H1 (cell line): ENCODE results near the gene ZC3H8. TPM values are rescaled to one million over a fixed set of nuclear protein-coding genes. Genes with fewer than 3 reads are reported as not detected.

Source experiments
- CTCF ChIA-PET: fragments of 300-600 bp; sonication (Branson Sonifier 250); formaldehyde crosslinking; loops from one replicate; lab custom pipeline; 2021; ENCODE audit not compliant: partially characterized antibody; lab: Charles Lee
- POLR2A ChIA-PET: fragments of 300-600 bp; sonication (Branson Sonifier 250); formaldehyde crosslinking; loops from one replicate; lab custom pipeline; 2021; ENCODE audit warnings: inconsistent platforms; ENCODE audit not compliant: partially characterized antibody; lab: Charles Lee
- DNase-seq, 2 experiments: peaks; one replicate each; pipeline versions ENCODE4 v3.0.0 to v3.0.0-alpha.2; 2010 to 2022; ENCODE audit warnings: low spot score in 2 of 2, low read depth in 1 of 2, mixed read lengths in 1 of 2
- FAIRE-seq: peaks from 2 replicates; lab custom pipeline; 2011; peaks lifted over from hg19 to GRCh38; lab: Jason Lieb, UNC
- H2AFZ ChIP-seq: 2 replicates; pipeline ENCODE4 v1.8.1; 2012; ENCODE audit warnings: low read length, inconsistent platforms
- H2AK5ac ChIP-seq: 2 replicates; pipeline ENCODE4 v1.6.1; 2013; ENCODE audit warnings: low read depth, low read length
- H2BK120ac ChIP-seq: replicated peaks from 2 replicates; pipeline ENCODE3; 2013; ENCODE audit warnings: low read depth, low read length, inconsistent platforms
- H2BK12ac ChIP-seq: 2 replicates; pipeline ENCODE4 v1.6.1; 2013; ENCODE audit warnings: low read depth, low read length
- H2BK15ac ChIP-seq: 2 replicates; pipeline ENCODE4 v1.6.1; 2013; ENCODE audit warnings: low read length
- H2BK20ac ChIP-seq: 2 replicates; pipeline ENCODE4 v1.6.1; 2013; ENCODE audit warnings: low read length
- H2BK5ac ChIP-seq: 2 replicates; pipeline ENCODE4 v1.6.1; 2013; ENCODE audit warnings: low read depth, low read length
- H3K14ac ChIP-seq: 2 replicates; pipeline ENCODE4 v1.6.1; 2013; ENCODE audit warnings: inconsistent platforms; ENCODE audit not compliant: insufficient read length
- H3K18ac ChIP-seq: 2 replicates; pipeline ENCODE4 v1.6.1; 2013; ENCODE audit warnings: low read length; ENCODE audit errors: extremely low read depth
- H3K23ac ChIP-seq: 2 replicates; pipeline ENCODE4 v1.6.1; 2013; ENCODE audit warnings: inconsistent platforms; ENCODE audit not compliant: insufficient read length
- H3K23me2 ChIP-seq: 2 replicates; pipeline ENCODE4 v1.6.1; 2013; ENCODE audit warnings: low read depth, low read length
- H3K27ac ChIP-seq: 2 replicates; pipeline ENCODE4 v1.6.1; 2011; ENCODE audit warnings: low read depth, low read length, inconsistent platforms
- H3K27me3 ChIP-seq, 4 experiments: replicated peaks in 1 of 4; 1 replicate in 1 of 4; 2 replicates in 3 of 4; pipeline versions ENCODE4 v1.6.1 to v1.8.1; 2011 to 2013; ENCODE audit warnings: low read length in 3 of 4, mild to moderate bottlenecking in 3 of 4, inconsistent platforms in 2 of 4, mixed read lengths in 2 of 4, moderate library complexity in 1 of 4; ENCODE audit not compliant: control insufficient read depth in 3 of 4, insufficient read depth in 3 of 4; ENCODE audit errors: extremely low read depth in 1 of 4
- H3K36me3 ChIP-seq, 4 experiments: 2 replicates each; pipeline versions ENCODE4 v1.6.1 to v1.8.1; 2011 to 2013; ENCODE audit warnings: mild to moderate bottlenecking in 4 of 4, low read length in 3 of 4, moderate library complexity in 2 of 4, control low read depth in 1 of 4, inconsistent platforms in 1 of 4; ENCODE audit not compliant: insufficient read depth in 4 of 4, control insufficient read depth in 2 of 4
- H3K4ac ChIP-seq: replicated peaks from 2 replicates; pipeline ENCODE3; 2013; ENCODE audit warnings: low read length, low read depth, mixed read lengths, inconsistent platforms; ENCODE audit not compliant: insufficient read length
- H3K4me1 ChIP-seq, 4 experiments: replicated peaks in 1 of 4; 1 replicate in 1 of 4; 2 replicates in 3 of 4; pipeline versions ENCODE4 v1.6.1 to v1.8.1; 2011 to 2013; ENCODE audit warnings: low read length in 3 of 4, inconsistent platforms in 2 of 4, mixed read lengths in 1 of 4; ENCODE audit not compliant: insufficient read depth in 4 of 4, control insufficient read depth in 3 of 4
- H3K4me2 ChIP-seq, 2 experiments: 2 replicates each; pipeline versions ENCODE4 v1.6.1 to v1.8.1; 2011 to 2013; ENCODE audit warnings: low read depth in 2 of 2, low read length in 2 of 2, control low read depth in 1 of 2, inconsistent platforms in 1 of 2, mild to moderate bottlenecking in 1 of 2; ENCODE audit not compliant: insufficient read depth in 1 of 2
- H3K4me3 ChIP-seq, 4 experiments: fragments of 200-600, 300-600 bp in 1 of 4; sonication (generic), shearing (Covaris generic), sonication (Bioruptor Twin) in 1 of 4; 2 replicates each; pipeline versions ENCODE4 v1.5.1 to v1.8.1; 2011 to 2016; ENCODE audit warnings: low read length in 4 of 4, low read depth in 3 of 4, control low read depth in 2 of 4, inconsistent platforms in 2 of 4, mild to moderate bottlenecking in 2 of 4, mixed read lengths in 1 of 4, moderate library complexity in 1 of 4; ENCODE audit not compliant: insufficient read depth in 2 of 4; ENCODE audit errors: extremely low read depth in 1 of 4
- H3K56ac ChIP-seq: replicated peaks from 2 replicates; pipeline ENCODE3; 2013; ENCODE audit warnings: low read depth, mild to moderate bottlenecking, mixed read lengths, low read length, inconsistent platforms; ENCODE audit not compliant: insufficient read length
- H3K79me1 ChIP-seq: 2 replicates; pipeline ENCODE4 v1.6.1; 2013; ENCODE audit warnings: low read depth, low read length, control low read depth
- H3K79me2 ChIP-seq, 2 experiments: 2 replicates each; pipeline versions ENCODE4 v1.6.1 to v1.8.1; 2012 to 2013; ENCODE audit warnings: low read length in 2 of 2, mild to moderate bottlenecking in 2 of 2, inconsistent platforms in 1 of 2; ENCODE audit not compliant: insufficient read depth in 2 of 2, control insufficient read depth in 1 of 2
- H3K9ac ChIP-seq, 4 experiments: replicated peaks in 1 of 4; 1 replicate in 1 of 4; 2 replicates in 3 of 4; pipeline versions ENCODE4 v1.6.1 to v1.8.1; 2011 to 2013; ENCODE audit warnings: low read depth in 3 of 4, low read length in 3 of 4, control low read depth in 2 of 4, mild to moderate bottlenecking in 2 of 4, moderate library complexity in 2 of 4, inconsistent platforms in 1 of 4; ENCODE audit errors: extremely low read depth in 1 of 4
- H3K9me3 ChIP-seq, 2 experiments: 2 replicates each; pipeline versions ENCODE4 v1.6.1 to v1.8.1; 2012 to 2013; ENCODE audit warnings: mild to moderate bottlenecking in 2 of 2, moderate library complexity in 2 of 2, control low read depth in 1 of 2, inconsistent platforms in 1 of 2, low read depth in 1 of 2, low read length in 1 of 2, mixed read lengths in 1 of 2; ENCODE audit not compliant: insufficient read depth in 2 of 2
- H4K20me1 ChIP-seq, 2 experiments: replicated peaks in 1 of 2; 2 replicates each; pipeline versions ENCODE3 to v1.8.1; 2011 to 2013; ENCODE audit warnings: inconsistent platforms in 2 of 2, low read length in 2 of 2, mild to moderate bottlenecking in 1 of 2; ENCODE audit not compliant: insufficient read depth in 2 of 2, control insufficient read depth in 1 of 2
- H4K5ac ChIP-seq: 2 replicates; pipeline ENCODE4 v1.6.1; 2013; ENCODE audit warnings: low read length, low read depth, mixed read lengths, inconsistent platforms; ENCODE audit not compliant: insufficient read length
- H4K8ac ChIP-seq: 2 replicates; pipeline ENCODE4 v1.8.0; 2013; ENCODE audit warnings: mild to moderate bottlenecking, moderate library complexity, low read length, inconsistent platforms; ENCODE audit not compliant: insufficient read depth; ENCODE audit errors: extremely low read depth
- H4K91ac ChIP-seq: replicated peaks from 2 replicates; pipeline ENCODE3; 2013; ENCODE audit warnings: low read length, mixed read lengths, inconsistent platforms; ENCODE audit not compliant: insufficient read length
- ASH2L ChIP-seq: fragments of 200-600, 300-600 bp; sonication (generic); IDR thresholded peaks from one replicate; pipeline ENCODE4 v1.7.1; 2017; ENCODE audit warnings: low read length
- BCL11A ChIP-seq, 2 experiments: IDR thresholded peaks; one replicate each; pipeline ENCODE4 v1.6.1; 2011; ENCODE audit warnings: low read depth in 2 of 2, low read length in 2 of 2, mild to moderate bottlenecking in 2 of 2
- GABPA ChIP-seq: IDR thresholded peaks from 2 replicates; pipeline ENCODE4 v1.6.1; 2011; ENCODE audit warnings: mild to moderate bottlenecking, low read length, moderate library complexity, borderline replicate concordance; ENCODE audit not compliant: insufficient read depth
- JUND ChIP-seq: IDR thresholded peaks from 2 replicates; pipeline ENCODE4 v1.6.1; 2011; ENCODE audit warnings: mild to moderate bottlenecking, improper control_type of control experiment, low read length
- KDM4A ChIP-seq: IDR thresholded peaks from one replicate; pipeline ENCODE4 v1.7.1; 2012; ENCODE audit warnings: low read depth, mild to moderate bottlenecking, moderate library complexity, low read length, inconsistent platforms; ENCODE audit not compliant: severe bottlenecking
- RAD21 ChIP-seq, 2 experiments: IDR thresholded peaks in 1 of 2; conservative IDR thresholded peaks in 1 of 2; 2 replicates each; pipeline ENCODE4 v1.6.1; 2011; ENCODE audit warnings: low read depth in 2 of 2, low read length in 2 of 2, improper control_type of control experiment in 1 of 2, inconsistent platforms in 1 of 2, mild to moderate bottlenecking in 1 of 2, moderate library complexity in 1 of 2
- RBBP5 ChIP-seq: IDR thresholded peaks from 2 replicates; pipeline ENCODE4 v1.7.1; 2012; ENCODE audit warnings: low read depth, mild to moderate bottlenecking, inconsistent platforms, low read length, moderate library complexity, borderline replicate concordance
- SIN3A ChIP-seq, 2 experiments: IDR thresholded peaks in 1 of 2; conservative IDR thresholded peaks in 1 of 2; 2 replicates each; pipeline ENCODE4 v1.6.1; 2011 to 2012; ENCODE audit warnings: low read length in 2 of 2, improper control_type of control experiment in 1 of 2, low read depth in 1 of 2, mild to moderate bottlenecking in 1 of 2
- SRF ChIP-seq: IDR thresholded peaks from 2 replicates; pipeline ENCODE4 v1.6.1; 2011; ENCODE audit warnings: mild to moderate bottlenecking, low read depth, low read length, moderate library complexity
- TEAD4 ChIP-seq: IDR thresholded peaks from 2 replicates; pipeline ENCODE4 v1.6.1; 2012; ENCODE audit warnings: low read depth, low read length, inconsistent platforms, mixed read lengths
- YY1 ChIP-seq: IDR thresholded peaks from 2 replicates; pipeline ENCODE4 v1.6.1; 2011; ENCODE audit warnings: low read depth, mild to moderate bottlenecking, low read length
- WGBS, 2 experiments: shearing (Covaris generic) in 1 of 2; methylation state at CpG; one replicate each; pipeline versions ENCODE4 v1.1.6 to v1.1.7; 2013 to 2015; ENCODE audit warnings: low lambda C conversion rate in 2 of 2, mixed read lengths in 2 of 2, inconsistent platforms in 1 of 2, low coverage in 1 of 2, missing lambda C conversion rate in 1 of 2; ENCODE audit not compliant: insufficient replicate concordance in 2 of 2, insufficient coverage in 1 of 2, insufficient read length in 1 of 2; ENCODE audit errors: extremely low coverage in 1 of 2, missing lambda C conversion rate in 1 of 2; 5-methylcytosine and 5-hydroxymethylcytosine counted together
- polyA plus RNA-seq, 7 experiments: library from polyadenylated mRNA; depleted of rRNA in 3 of 7; stranded (reverse) in 5 of 7; unstranded in 2 of 7; fragments of >200 nt in 5 of 7; fragments of 200-250 nt in 2 of 7; gene quantifications; 1 replicate in 5 of 7; 2 replicates in 1 of 7; 4 replicates in 1 of 7; pipeline versions ENCODE4 v1.2.1 to v1.2.3, GENCODE V29; 2011 to 2013; ENCODE audit warnings: missing spikeins in 2 of 7, mixed read lengths in 2 of 7
- total RNA-seq: library from RNA; stranded (reverse); fragmentation: NEBNext Ultra II Directional; extraction: Animal tissue kit (Norgen Biotek cat#: 25700); gene quantifications from 2 replicates; pipeline ENCODE4 v1.2.1, GENCODE V29; 2021

ZC3H8 gene
- total and polyA plus RNA-seq, 2 of the 8 experiments (the other 6 are each of a cell fraction or from before 2014, with no cell fraction given): 1.9 to 7.1 TPM

- Histone ChIP-seq H3K14ac (no peak overlapping the region), H3K27me3 (no peaks in the 10 kb centered on the region), H3K9me3 (peaks cover 0 to 6% of the 10 kb centered on the region in 2 experiments; a peak in 1 of 4 replicates), H4K5ac (no peak overlapping the region), H2BK12ac (no peak overlapping the region), H3K36me3 (no peaks in the 10 kb centered on the region), H3K27ac (no peak overlapping the region), H2BK120ac (no peak overlapping the region), H2BK20ac (no peak overlapping the region), H4K8ac (no peak overlapping the region), H3K4me3 (no peak overlapping the region), H3K79me1 (no peaks in the 10 kb centered on the region), H2BK15ac (no peak overlapping the region), H4K20me1 (no peaks in the 10 kb centered on the region), H3K79me2 (no peaks in the 10 kb centered on the region), H3K56ac (no peak overlapping the region), H2AFZ (peak overlapping the region; percentile 98), H2AK5ac (no peak overlapping the region), H2BK5ac (no peak overlapping the region), H3K9ac (no peak overlapping the region), H3K23me2 (no peaks in the 10 kb centered on the region), H3K23ac (no peak overlapping the region), H3K18ac (no peak overlapping the region), H3K4me2 (peak overlapping the region in 1 of 2 experiments; percentile 47; a peak in 2 of 4 replicates), H3K4ac (no peak overlapping the region), H4K91ac (no peak overlapping the region), H3K4me1 (peaks cover 0 to 4% (median 0%) of the 10 kb centered on the region in 4 experiments; a peak in 2 of 7 replicates)
- DNase-seq: peak; percentile 62 to 86
- WGBS, 2 experiments: 39% methylated on average over 15 of the region's 15 CpGs; no CpG with 5 or more reads in 1 of the 2 experiments
- CTCF ChIA-PET: interaction anchor here (0.8 to 3.4 kb wide), 21 partner anchors 9 to 385 kb away, joined by 3 to 17 read pairs (median 4); partner anchors contain the start of gene RGPD8
- POLR2A ChIA-PET: interaction anchor here (1.6 to 2.6 kb wide), 3 partner anchors 13 to 174 kb away, joined by 4 to 9 read pairs (median 6); partner anchors contain the start of gene RGPD8
- FAIRE-seq: peak; percentile 82
- peak; percentile 89 for TF ChIP-seq YY1
- no peak for TF ChIP-seq BCL11A (IDR thresholded peaks at IDR 0.05; ENCODE audit: low read depth in 2 of 2, low read length in 2 of 2)
- TF ChIP-seq SIN3A (conservative IDR thresholded peaks at IDR 0.05 in 1 of 2, IDR thresholded peaks at IDR 0.05 in 1 of 2; ENCODE audit: low read depth in 1 of 2, low read length in 2 of 2): 0 out of 4 replicates have a peak, but pooled peaks of 1 of the 2 experiments have one; percentile 44
- TF ChIP-seq SRF: no peak
- peak; percentile 66; the same call in 1 of the 2 replicates for TF ChIP-seq TEAD4
- TF ChIP-seq RAD21 (IDR thresholded peaks at IDR 0.05 in 1 of 2, conservative IDR thresholded peaks at IDR 0.05 in 1 of 2; ENCODE audit: low read depth in 2 of 2, low read length in 2 of 2): peak; percentile 91
- TF ChIP-seq GABPA: 0 out of 2 replicates have a peak, but pooled peaks have one; percentile 30
- TF ChIP-seq KDM4A: no peak
- TF ChIP-seq RBBP5: no peak
- TF ChIP-seq JUND: 0 out of 2 replicates have a peak, but pooled peaks have one; percentile 10
- peak; percentile 40 for TF ChIP-seq ASH2L
Observed at GRCh38 chr2:112259509-112260294, 4.9 kb upstream of the ZC3H8 start.
